Myocyte (in vitro differentiated cells): ENCODE measurements around the gene ELN. TPM values are rescaled to one million over a fixed set of nuclear protein-coding genes. Genes with fewer than 3 reads are reported as not detected.
A peak's percentile ranks its signal among the peaks of the same experiment; 100 is the strongest.
"Not testable (repeated sequence)": the region's sequence is repeated elsewhere in the genome, so short reads cannot be mapped to it uniquely, and the experiment has no call there.

Experiments used
- DNase-seq: peaks from one replicate; pipeline ENCODE4 v3.0.0-alpha.2; 2012; ENCODE audit warnings: low read depth
- polyA plus RNA-seq: library from polyadenylated mRNA; unstranded; fragments of >200 nt; gene quantifications from one replicate; pipeline ENCODE4 v1.2.1, GENCODE V29; 2012; ENCODE audit warnings: missing spikeins
- total RNA-seq: library from RNA; depleted of rRNA; stranded (reverse); fragments of >200 nt; gene quantifications from 2 replicates; pipeline ENCODE4 v1.2.3, GENCODE V29; 2014

The ELN gene
- 12.1 and 16.6 TPM in 2 replicates for total RNA-seq
- polyA plus RNA-seq: 141 TPM

DNA sequence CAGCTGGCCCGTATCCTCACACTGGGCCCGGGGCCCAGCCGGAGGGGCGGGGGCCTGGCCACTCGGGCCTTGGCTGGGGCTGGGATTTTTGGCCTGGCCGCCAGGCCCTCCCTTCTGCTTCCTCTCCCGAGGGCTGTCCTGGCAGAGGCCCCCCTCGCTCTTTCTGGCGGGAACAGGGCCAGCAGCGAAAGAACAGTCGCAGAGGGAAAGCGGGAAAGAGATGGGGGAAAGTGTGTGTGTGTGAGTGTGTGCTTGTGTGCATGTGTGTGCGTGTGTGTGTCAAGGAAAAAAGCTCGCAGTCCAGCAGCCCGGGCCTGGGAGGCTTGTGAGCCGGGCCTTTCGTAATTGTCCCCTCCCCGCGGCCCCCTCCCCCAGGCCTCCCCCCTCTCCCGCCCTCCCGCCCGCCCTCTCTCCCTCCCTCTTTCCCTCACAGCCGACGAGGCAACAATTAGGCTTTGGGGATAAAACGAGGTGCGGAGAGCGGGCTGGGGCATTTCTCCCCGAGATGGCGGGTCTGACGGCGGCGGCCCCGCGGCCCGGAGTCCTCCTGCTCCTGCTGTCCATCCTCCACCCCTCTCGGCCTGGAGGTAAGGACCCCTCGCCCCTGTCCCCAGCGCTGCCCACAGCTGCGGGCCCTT is at the start of gene ELN:
Gene ELN (plus strand): TSS at position 491 of the 638 bp plus-strand sequence. CDS start 15 bp downstream, at position 506.
- DNase-seq: no peak

DNA sequence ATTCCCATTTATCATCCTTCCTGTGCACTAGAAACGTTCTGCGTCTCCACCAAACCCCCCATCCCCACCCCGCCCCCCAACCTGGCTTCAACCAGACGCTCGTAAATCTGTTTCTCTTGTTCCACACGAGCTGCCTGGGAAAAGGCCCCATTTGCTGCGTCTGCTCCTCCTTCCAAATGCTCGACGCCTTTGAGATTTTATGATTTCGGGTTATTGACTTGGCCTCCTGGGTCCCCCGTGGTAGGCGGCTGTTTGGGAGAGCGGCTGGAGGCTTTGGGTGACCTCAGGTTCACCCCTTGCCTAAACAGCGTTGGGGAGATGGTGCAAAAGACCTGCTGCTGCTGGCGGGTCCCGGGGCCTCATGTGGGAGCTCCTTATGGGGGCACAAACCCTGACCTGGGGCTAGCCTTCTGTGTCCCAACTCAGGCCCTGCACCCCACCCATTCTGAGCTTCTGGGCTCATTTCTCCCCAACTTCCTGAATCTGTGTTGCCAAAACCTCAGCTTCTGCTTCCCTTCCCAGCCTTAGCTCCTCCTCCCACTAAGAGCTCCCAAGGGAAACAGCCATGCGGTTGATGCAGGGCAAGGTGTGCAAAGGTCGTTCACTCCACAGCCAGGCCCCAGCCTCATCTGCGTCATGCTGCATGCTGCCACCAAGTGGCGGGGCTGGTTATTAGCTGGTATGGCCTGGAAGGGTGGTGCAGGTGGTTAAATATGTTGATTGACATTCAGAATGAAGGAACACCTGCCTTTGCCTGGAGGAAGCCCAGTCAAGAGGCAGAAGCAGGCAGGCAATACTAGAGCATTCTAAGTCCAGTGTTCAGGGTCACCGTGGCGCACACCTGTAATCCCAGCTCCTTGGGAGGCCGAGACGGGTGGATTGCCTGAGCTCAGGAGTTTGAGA is 49.1 kb upstream of the ELN start:
- peak; percentile 73 for DNase-seq

DNA sequence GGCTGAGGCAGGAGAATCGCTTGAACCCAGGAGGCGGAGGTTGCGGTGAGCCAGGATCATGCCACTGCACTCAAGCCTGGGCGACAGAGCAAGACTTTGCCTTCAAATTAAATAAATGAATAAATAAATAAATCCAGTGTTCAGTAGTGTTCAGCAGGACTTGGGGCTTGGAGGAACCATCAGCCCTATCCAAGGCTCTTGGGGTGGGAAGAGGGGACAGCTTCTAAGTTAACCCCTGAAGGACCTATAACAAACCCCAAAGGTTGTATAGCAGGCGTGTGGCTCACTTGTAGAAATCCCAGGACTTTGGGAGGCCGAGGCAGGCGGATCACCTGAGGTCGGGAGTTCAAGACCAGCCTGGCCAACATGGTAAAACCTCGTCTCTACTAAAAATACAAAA is 48.3 kb upstream of the ELN start:
- DNase-seq: not testable (repeated sequence)

DNA sequence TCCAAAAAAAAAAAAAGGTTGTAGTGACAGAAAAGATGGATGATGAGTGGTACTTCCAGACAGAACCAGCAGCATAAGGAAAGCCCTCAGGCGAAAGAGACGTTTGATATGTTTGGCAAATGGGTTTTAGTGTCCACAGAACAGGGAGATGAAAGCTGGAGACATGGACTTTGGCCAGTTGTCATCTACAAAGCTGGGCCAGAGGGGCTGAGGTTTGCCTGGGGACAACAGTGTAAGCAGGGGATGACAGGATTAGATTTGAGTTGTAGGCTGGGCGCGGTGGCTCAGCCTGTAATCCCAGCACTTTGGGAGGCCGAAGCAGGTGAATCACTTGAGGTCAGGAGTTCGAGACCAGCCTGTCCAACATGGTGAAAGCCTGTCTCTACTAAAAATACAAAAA is 47.8 kb upstream of the ELN start:
- no peak for DNase-seq

DNA sequence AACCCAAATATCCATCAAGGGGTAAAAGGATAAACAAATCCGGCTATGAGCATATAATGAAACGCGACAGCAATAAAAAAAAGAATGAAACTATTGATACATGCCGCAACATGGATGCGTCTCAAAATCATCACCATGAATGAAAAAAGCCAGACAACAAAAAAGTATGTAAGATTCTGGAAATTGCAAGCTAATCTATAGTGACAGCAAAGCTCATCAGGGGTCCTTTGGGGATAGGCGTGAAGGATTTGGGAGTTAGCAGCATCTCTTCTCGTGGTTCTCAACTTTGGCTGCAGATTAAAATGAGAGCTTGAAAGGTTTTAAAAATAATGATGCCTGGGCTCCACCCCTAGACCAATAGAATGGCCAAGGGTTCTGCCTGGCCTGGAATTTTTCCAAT is 46.0 kb upstream of the ELN start:
- no peak for DNase-seq

DNA sequence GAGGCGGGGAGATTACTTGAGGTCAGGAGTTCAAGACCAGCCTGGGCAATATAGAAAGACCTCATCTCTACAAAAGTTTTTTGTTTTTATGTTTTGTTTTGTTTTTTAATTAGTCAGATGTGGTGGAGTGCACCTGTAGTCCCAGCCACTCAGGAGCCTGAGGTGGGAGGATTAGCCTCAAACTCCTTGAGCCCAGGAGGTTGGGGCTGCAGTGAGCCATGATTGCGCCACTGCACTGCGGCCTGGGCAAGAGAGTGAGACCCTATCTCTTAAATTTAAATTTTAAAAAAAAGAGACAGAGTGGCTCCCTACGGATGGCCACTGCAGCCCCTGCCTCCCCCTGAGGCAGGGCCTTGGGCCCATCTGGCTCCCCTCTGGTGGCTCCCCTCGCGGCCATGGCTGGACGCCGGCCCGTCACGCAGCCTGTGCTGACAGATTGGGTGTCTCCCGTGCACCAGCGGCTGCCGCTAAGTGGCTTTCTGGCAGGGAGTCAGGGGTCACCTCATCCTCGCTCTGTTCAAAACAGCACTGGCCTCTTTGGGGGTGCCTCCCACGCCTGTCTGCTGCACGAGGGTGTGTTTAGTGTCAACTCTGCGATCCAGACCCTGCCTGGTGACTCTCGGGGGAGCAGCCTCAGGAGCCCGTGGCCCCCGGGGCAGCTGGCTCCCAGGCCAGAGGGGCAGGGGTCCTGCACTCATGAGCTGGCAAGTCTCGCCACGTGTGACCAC is 44.4 kb upstream of the ELN start:
- DNase-seq: no peak

DNA sequence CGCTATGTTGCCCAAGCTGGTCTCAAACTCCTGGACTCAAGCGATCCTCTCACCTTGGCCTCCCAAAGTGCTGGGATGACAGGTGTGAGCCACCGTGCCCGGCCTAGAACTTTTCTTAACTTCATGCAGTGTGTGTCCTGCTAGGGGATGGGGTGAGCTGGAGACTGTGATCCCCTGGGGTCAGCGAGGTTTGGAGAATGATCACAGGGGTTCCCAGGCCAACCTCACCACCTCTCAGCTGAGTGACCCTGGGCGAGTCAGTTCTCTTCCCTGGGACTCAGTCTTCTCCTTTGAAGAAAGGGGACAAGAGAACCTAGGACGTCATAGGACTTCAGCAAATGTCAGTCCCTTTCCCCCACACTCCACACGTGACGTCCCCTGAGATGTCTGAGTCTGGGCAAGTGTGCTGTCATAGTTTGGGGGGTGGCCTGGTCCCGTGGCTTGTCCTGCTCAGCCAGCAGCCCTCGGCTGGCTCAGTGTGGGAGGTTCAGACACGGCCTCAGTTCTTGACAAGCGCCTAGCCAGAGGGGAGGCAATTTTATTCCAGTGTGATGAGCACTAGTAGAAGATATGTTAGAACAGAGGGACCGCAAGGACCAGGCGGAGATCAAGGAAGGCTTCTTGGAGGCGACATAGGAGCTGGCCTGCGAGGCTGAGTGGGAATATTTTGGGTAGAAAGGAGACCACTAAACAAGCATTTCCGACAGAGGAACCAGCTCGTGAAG is 43.3 kb upstream of the ELN start:
- DNase-seq: no peak

DNA sequence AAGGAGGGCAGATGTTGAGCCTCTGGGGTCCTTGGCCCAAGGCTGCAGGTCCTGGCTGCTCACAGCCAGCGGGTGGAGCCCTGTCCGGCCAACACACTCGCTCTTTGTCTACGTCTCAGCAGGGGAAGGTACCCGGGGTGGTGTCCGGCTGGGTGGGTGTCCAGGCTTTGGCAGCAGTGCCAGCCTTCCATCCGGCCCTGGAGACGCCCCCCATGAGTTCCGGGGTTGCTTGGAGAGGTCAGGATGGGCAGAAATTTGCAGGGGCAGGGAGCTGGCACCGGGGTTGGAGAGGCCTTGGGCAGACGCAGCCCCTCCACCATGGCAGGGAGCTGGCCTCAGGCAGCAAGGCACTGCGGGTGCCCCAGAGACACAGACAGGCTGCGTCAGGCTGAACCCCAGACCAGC is 42.2 kb upstream of the ELN start:
- no peak for DNase-seq

DNA sequence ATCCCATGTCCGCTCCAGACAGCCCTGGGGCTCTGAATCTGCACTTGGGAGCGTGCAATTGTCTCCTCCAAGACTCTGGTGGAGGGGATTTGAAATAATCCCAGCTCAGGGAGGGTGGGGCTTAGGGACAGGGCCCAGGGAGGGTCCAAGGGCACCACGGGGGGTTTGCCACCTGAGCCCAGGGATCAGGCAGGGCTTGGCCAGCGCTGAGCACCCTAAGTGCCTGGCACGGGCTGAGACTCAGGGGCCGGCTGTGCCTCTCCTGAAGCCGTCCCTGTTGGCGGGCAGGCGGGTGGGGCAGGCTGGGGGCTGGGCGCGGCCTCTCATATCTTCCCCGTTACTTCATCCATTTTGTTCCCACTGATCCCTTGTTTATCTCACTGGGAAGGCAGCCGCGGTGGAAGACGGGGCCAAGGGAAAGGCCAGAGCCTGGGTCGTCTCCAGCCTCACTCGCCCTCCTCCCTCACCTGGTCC is 41.8 kb upstream of the ELN start:
- no peak for DNase-seq

DNA sequence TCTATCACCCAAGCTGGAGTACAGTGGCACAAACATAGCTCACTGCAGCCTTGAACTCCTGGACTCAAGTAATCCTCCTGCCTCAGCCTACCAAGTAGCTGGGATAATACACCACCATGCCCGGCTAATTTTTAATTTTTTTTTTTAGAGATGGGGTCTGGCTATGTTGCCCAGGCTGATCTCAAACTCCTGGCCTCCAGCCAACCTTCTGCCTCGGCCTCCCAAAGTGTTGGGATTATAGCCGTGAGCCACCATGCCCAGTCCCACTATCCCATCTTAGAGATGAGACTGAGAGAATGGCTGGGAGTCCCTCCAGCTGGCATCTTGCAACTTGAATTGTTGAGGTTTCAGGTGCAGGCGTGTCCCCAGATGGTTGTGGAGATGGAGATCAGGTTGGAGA is 40.7 kb upstream of the ELN start:
- no peak for DNase-seq

DNA sequence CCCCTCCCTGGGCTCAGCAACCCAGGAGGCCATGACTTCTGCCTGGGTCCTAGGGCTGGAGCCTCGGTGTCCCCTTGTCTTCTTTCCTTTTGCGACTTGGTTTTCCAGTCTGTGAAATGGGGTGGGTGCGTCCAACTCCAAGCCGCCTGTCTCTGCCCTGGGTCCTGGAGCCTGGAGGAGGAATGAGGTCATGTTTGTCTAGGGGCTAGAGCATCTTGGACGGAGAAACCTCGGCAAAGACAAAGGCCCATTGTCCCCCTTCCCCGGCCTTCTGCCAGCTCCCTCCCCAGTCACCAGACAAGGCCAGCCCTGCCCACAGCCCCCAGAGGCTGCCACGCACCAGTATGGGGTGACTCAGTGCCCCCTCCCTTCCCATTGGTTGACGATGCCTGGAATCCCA is 39.8 kb upstream of the ELN start:
- no peak for DNase-seq

DNA sequence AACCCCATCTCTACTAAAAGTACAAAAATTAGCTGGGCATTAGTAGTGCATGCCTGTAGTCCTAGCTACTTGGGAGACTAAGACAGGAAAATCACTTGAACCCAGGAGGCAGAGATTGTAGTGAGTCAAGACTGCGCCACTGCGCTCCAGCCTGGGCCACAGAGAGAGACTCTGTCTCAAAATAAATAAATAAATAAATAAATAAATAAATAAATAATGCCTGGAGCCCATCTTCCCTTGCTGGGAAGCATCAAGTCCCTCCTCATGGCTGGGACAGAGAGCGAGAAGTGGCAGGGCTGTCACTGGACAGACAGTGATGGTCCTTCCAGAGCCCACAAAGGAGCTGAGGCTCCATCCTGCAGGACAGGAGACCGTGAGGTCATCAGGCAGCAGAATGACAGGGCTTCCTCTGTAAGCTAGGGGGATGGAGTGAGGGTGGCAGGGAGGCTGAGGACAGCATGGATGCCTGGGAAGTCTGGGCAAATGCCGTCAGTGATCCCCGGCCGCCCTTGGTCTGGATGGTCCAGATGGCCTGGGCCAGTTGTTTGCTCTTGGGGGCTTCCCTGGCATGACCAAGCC is 36.4 kb upstream of the ELN start:
- no peak for DNase-seq

DNA sequence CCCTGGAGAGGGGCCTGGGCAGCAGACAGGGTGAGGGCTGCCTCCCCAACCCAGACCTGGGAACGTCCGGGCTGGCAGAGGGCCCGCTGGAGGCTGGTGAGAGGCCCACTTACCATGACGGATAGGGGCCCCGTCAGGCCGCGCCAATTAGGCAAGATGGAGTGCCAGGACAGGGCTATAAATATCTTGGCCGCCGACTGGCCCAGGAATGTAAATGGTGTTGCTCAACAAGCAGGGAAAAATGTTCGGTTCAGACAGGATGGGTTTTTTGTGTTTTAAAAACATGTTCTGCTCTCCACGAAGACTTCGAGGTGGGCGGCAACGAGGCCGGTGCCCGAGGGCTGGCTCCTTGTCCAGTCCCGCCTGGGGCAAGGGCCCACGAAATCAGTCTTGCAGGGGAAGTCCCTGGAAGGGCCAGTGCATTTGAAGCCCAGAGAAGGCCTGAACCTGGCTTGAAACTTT is 35.8 kb upstream of the ELN start:
- DNase-seq: peak; percentile 28

DNA sequence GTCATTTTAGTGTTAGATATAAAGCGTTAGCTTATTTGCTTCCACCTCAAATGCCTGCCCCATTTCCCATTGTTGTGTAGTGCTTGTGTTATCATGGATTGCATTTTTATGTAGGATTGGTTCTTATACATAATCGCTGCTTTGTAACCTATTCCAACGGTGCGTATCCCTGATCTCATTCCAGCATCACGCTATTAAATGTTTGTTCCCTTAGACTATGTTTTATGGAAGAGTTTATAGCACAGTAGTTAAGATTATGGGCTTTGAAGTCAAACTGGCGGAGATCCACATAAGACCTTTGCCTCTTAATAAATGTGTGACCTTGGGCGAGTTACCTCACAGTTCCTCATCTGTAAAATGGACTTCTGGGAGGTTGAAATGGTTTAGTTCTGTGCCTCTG is 34.0 kb upstream of the ELN start:
- DNase-seq: no peak

DNA sequence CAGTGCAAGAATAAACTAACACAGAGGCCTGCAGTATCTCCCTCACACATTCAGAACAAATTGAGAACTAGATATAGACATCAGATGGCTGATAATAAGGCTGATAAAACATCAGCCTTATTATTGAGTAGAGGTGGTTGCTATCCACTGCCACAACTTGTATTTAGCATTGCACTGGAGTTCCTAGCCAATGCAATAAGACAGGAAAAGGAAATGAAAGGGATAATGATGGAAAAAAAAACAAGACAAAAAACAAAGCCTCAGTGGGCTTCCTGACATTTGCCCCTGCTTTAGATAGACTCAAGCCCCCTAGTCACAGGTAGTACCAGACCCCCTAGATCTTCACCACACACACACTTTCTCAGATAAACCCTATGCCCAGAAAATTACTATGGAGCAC is 33.2 kb upstream of the ELN start:
- DNase-seq: no peak

DNA sequence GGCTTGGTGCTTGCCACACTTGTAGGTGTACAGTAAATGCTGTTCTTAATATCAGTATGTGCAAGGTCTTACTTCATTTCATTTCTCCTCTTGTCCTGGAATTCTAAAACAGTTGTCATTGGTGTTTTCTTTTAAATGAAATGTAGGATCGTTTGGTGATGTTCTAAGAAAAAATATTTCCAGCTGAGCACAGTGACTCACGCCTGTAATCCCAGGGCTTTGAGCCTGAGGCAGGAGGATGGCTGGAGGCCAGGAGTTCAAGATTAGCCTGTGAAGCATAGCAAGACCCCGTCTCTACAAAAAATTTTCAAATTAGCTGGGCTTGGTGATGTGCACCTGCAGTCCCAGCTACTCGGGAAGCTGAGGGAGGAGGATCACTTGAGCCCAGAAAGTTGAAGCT is 32.6 kb upstream of the ELN start:
- DNase-seq: peak; percentile 75

DNA sequence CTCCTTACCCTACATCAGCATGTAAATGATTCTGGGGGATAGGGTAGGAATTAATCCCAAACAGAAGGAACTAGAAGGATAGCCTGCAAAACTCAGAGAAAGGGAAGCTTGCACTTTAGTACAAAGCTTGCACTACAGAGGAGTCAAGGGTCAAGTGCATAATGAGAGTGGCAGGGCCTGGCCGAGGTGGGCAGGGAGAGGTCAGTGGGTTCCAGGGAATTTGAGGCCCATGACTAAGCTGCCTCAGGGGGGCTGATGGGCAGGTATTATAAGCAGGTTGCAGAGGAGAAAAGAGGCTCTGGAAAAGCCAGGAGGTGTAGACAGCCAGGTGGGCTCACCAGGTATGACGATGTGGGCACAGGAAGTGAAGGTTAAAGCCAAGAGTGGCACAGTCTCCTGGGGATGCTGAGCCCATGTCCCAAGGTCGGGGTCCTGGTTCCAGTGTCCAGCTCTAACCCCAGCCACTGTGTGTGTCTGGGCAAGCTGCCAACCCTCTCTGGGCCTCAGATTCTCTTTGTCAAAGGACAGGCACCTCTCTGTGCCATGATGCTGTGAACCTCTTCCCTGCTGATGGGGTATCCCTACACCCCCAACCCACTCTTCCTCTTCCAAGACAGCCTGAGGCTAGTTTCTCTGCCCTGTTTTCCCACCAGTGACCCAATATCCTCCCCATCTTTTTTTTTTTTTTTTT is 32.0 kb upstream of the ELN start:
- DNase-seq: no peak

DNA sequence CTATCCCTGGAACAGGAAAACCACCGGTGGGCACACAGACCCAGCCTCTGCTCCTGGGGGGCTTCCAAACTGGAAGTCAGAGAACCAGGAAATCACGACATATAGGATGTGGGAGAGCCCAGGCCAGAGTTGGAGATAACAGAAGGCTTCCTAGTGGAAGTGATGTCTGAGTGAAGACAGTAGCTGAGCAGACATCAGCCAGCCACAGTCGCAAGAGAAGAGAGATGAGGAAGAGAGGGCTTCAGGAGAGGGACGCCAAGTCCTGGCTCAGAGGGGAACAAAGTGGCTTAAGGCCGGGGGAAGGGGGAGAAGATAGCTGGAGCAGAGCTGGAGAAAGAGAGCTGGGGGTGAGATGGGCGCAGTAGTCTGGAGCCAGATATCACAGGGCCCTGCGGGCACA is 30.9 kb upstream of the ELN start:
- no peak for DNase-seq

DNA sequence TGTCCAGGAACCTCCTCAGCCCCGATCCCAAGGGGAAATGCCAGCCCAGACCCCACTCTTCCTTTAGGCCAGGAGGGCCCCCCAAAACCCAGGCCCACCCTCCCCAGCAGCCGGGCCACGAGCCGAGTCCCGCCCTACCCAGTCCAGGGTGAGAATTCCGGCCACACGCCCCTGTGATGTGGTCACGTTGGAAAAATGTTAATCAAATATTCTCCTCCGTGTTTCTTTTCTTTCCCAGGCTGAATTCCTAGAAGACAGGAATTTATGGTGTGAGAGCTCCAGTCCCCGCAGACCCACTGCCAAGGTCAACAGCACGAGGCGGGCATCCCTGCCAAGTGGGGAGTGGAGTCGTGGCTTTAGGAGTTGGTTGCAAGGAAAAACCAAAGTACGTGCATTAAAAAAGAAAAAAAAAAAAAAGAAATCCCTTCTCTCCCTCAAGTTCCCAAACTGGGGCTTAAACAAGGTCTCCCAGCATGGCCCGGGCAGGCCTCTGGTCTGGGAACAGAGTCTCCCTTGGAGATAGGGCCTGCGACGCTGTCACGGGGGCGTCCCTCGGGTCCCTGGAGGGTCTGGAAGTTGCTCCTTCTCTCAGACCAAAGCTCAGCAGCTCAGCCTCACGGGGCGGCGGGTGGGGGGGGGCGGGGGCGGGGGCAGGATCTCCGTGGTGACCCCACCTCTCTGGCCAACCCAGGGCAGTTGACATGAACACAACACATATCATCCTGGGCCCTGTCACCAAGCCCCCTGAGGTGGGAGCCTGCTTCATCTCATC is 28.1 kb upstream of the ELN start:
- peak; percentile 89 for DNase-seq
